Brain microvascular endothelial cell (primary cell): ENCODE data around the gene IGFN1.

Experiments
- DNase-seq: peaks from one replicate; pipeline ENCODE4 v3.0.0-alpha.2; 2020
- H3K27ac ChIP-seq: fragments of 250-450 bp; sonication (Bioruptor Pico); 2 replicates; pipeline ENCODE4 v1.5.1; 2020; ENCODE audit warnings: mild to moderate bottlenecking, moderate library complexity
- H3K27me3 ChIP-seq: fragments of 250-450 bp; sonication (Bioruptor Pico); replicated peaks from 2 replicates; pipeline ENCODE4 v1.5.1; 2020; ENCODE audit warnings: mild to moderate bottlenecking
- H3K36me3 ChIP-seq: fragments of 250-450 bp; sonication (Bioruptor Pico); replicated peaks from 2 replicates; pipeline ENCODE4 v1.5.1; 2020; ENCODE audit warnings: mild to moderate bottlenecking
- H3K4me3 ChIP-seq: 2 replicates; pipeline ENCODE4 v1.5.1; 2011; ENCODE audit warnings: low read depth, mild to moderate bottlenecking, control low read depth, low read length, moderate library complexity
- CTCF ChIP-seq: IDR thresholded peaks from 2 replicates; pipeline ENCODE4 v1.5.1; 2011; ENCODE audit warnings: low read depth, mild to moderate bottlenecking, moderate library complexity, low read length, control low read depth, inconsistent platforms; ENCODE audit errors: missing control alignments
- in situ Hi-C: cut with HindIII; loops from 2 replicates; pipeline ENCODE4 v1.10.0; 2017; ENCODE audit warnings: low sequenced_read_pairs, low pct_ligation_motif_present

The IGFN1 gene

GRCh38 chr1:201217146-201217545 lies 26.5 kb downstream of the IGFN1 start:
- no peak overlapping the region for H3K27ac ChIP-seq
- H3K36me3 ChIP-seq, result no peaks in the 10 kb centered on the region
- DNase-seq, result no peak
- no peak overlapping the region for H3K4me3 ChIP-seq
- H3K27me3 ChIP-seq, result no peaks in the 10 kb centered on the region
- in situ Hi-C loops, result no loop called here
- no peak for TF ChIP-seq CTCF

DNA sequence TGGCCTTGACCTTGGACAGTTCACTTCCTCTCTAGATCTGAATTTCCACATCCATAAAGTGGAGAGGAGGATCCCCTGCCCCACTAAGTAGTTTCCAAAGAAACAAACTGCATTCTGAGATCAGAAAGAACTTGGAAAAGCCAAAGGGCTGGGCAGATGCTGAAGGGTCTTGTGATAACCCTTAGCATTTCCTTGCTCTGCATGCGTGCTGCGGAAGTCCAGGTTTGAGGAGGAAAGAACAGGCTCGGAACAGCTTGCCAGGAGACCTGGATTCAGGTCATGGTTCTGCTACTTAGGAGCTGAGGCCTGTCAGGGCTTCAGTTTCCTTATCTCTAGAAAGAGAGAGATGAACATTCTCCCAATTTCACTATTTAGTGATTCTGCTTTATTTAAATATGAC lies 27.2 kb downstream of the IGFN1 start:
- Histone ChIP-seq H3K27me3 (no peaks in the 10 kb centered on the region), H3K27ac (no peak overlapping the region), H3K4me3 (no peak overlapping the region), H3K36me3 (no peaks in the 10 kb centered on the region)
- in situ Hi-C loops, result no loop called here
- TF ChIP-seq CTCF, result no peak
- no peak for DNase-seq

- Histone ChIP-seq H3K4me3 (no peak overlapping the region), H3K36me3 (no peaks in the 10 kb centered on the region), H3K27ac (no peak overlapping the region), H3K27me3 (no peaks in the 10 kb centered on the region)
- TF ChIP-seq CTCF, result no peak
- in situ Hi-C loops, result no loop called here
- DNase-seq, result no peak
Measured at GRCh38 chr1:201218409-201218808, 27.8 kb downstream of the IGFN1 start.

GRCh38 chr1:201219481-201220387 lies 29.1 kb downstream of the IGFN1 start:
- in situ Hi-C loops, result no loop called here
- no peak for TF ChIP-seq CTCF
- no peak overlapping the region for H3K27ac ChIP-seq

GRCh38 chr1:201220388-201220715 lies 29.7 kb downstream of the IGFN1 start:
- Histone ChIP-seq H3K36me3 (no peaks in the 10 kb centered on the region), H3K4me3 (no peak overlapping the region), H3K27ac (no peak overlapping the region), H3K27me3 (no peaks in the 10 kb centered on the region)
- TF ChIP-seq CTCF, result no peak
- DNase-seq, result no peak
- in situ Hi-C loops, result no loop called here

More at GRCh38 chr1:201219481-201220387, 29.1 kb downstream of the IGFN1 start:
- Histone ChIP-seq H3K4me3 (no peak overlapping the region), H3K36me3 (no peaks in the 10 kb centered on the region), H3K27me3 (no peaks in the 10 kb centered on the region)
- no peak for DNase-seq
